Endothelial cell of umbilical vein (primary cell): ENCODE data around the gene BRD2. TPM values are rescaled to one million over a fixed set of nuclear protein-coding genes. Genes with fewer than 3 reads are reported as not detected.

Experiments
- BruUV-seq: library from RNA; stranded (reverse); fragments of 400-500 nt; replicated peaks from 2 replicates; lab custom pipeline; 2021; lab: Mats Ljungman, UMichigan
- CTCF ChIA-PET: fragments of 300-600, 350-600 bp; sonication (Branson Sonifier 250); formaldehyde crosslinking; loops from one replicate; lab custom pipeline; 2021; ENCODE audit warnings: antibody characterized with exemption, inconsistent platforms; lab: Charles Lee
- POLR2A ChIA-PET: fragments of 300-600, 350-600 bp; sonication (Branson Sonifier 250); formaldehyde crosslinking; loops from one replicate; lab custom pipeline; 2021; ENCODE audit warnings: antibody characterized with exemption, inconsistent platforms; lab: Charles Lee
- DNase-seq: peaks from one replicate; pipeline ENCODE4 v3.0.0-alpha.2; 2011; ENCODE audit warnings: low read depth, low spot score
- FAIRE-seq: peaks from 2 replicates; lab custom pipeline; 2011; peaks lifted over from hg19 to GRCh38; lab: Jason Lieb, UNC
- H2AFZ ChIP-seq: 2 replicates; pipeline ENCODE4 v1.6.0; 2012; ENCODE audit warnings: low read depth, low read length, control low read depth, inconsistent platforms
- H3K27ac ChIP-seq: 2 replicates; pipeline ENCODE4 v1.5.1; 2011; ENCODE audit warnings: low read depth, mild to moderate bottlenecking, control low read depth, low read length, moderate library complexity; ENCODE audit not compliant: insufficient read depth
- H3K27me3 ChIP-seq, 2 experiments: 2 replicates each; pipeline versions ENCODE4 v1.6.0 to v1.6.1; 2011; ENCODE audit warnings: low read length in 2 of 2, mixed read lengths in 1 of 2; ENCODE audit not compliant: control insufficient read depth in 2 of 2, insufficient read depth in 2 of 2
- H3K36me3 ChIP-seq, 2 experiments: 2 replicates in 1 of 2; 3 replicates in 1 of 2; pipeline ENCODE4 v1.5.1; 2011; ENCODE audit warnings: low read length in 2 of 2, mild to moderate bottlenecking in 1 of 2, moderate library complexity in 1 of 2; ENCODE audit not compliant: control insufficient read depth in 2 of 2, insufficient read depth in 2 of 2; ENCODE audit errors: extremely low read depth in 1 of 2
- H3K4me1 ChIP-seq: 3 replicates; pipeline ENCODE4 v1.5.1; 2011; ENCODE audit warnings: mild to moderate bottlenecking, low read length; ENCODE audit not compliant: control insufficient read depth, insufficient read depth; ENCODE audit errors: extremely low read depth
- H3K4me2 ChIP-seq: 2 replicates; pipeline ENCODE4 v1.6.1; 2011; ENCODE audit warnings: low read length, control low read depth, mixed read lengths; ENCODE audit not compliant: insufficient read depth
- H3K4me3 ChIP-seq, 3 experiments: fragments of 200-600 bp in 1 of 3; sonication (generic), shearing (Covaris generic) in 1 of 3; replicated peaks in 1 of 3; 2 replicates each; pipeline ENCODE4 v1.5.1; 2011 to 2016; ENCODE audit warnings: control low read depth in 3 of 3, low read length in 3 of 3, mild to moderate bottlenecking in 2 of 3, inconsistent platforms in 1 of 3, low read depth in 1 of 3, moderate library complexity in 1 of 3; ENCODE audit not compliant: insufficient read depth in 1 of 3
- H3K79me2 ChIP-seq: 2 replicates; pipeline ENCODE4 v1.6.0; 2012; ENCODE audit warnings: low read length, inconsistent platforms; ENCODE audit not compliant: control insufficient read depth, insufficient read depth
- H3K9ac ChIP-seq: replicated peaks from 2 replicates; pipeline ENCODE3; 2011; ENCODE audit warnings: low read length, control low read depth; ENCODE audit not compliant: insufficient read depth; ENCODE audit errors: extremely low read depth
- H3K9me1 ChIP-seq: replicated peaks from 3 replicates; pipeline ENCODE4 v1.6.0; 2011; ENCODE audit warnings: mild to moderate bottlenecking, low read length; ENCODE audit not compliant: control insufficient read depth, insufficient read depth; ENCODE audit errors: extremely low read depth
- H3K9me3 ChIP-seq: replicated peaks from 2 replicates; pipeline ENCODE4 v1.5.1; 2012; ENCODE audit warnings: low read length, inconsistent platforms; ENCODE audit not compliant: control insufficient read depth, insufficient read depth
- H4K20me1 ChIP-seq: replicated peaks from 2 replicates; pipeline ENCODE3; 2011; ENCODE audit warnings: mild to moderate bottlenecking, low read length; ENCODE audit not compliant: control insufficient read depth, insufficient read depth; ENCODE audit errors: extremely low read depth
- CTCF ChIP-seq, 2 donors: IDR thresholded peaks; 1 replicate in 1 of 2; 2 replicates in 1 of 2; pipeline ENCODE4 v1.5.1; 2011; ENCODE audit warnings: low read length in 2 of 2, mild to moderate bottlenecking in 2 of 2, moderate library complexity in 2 of 2, control low read depth in 1 of 2, inconsistent platforms in 1 of 2, low read depth in 1 of 2; ENCODE audit not compliant: insufficient read depth in 1 of 2; ENCODE audit errors: extremely low read depth in 1 of 2
- EZH2 ChIP-seq: IDR thresholded peaks from 2 replicates; pipeline ENCODE4 v1.6.1; 2012; ENCODE audit warnings: borderline replicate concordance, low read depth, mild to moderate bottlenecking, moderate library complexity, low read length, inconsistent platforms; ENCODE audit not compliant: severe bottlenecking
- FOS ChIP-seq: IDR thresholded peaks from 2 replicates; pipeline ENCODE4 v1.6.1; 2011; ENCODE audit warnings: mild to moderate bottlenecking, low read length, moderate library complexity, borderline replicate concordance; ENCODE audit not compliant: insufficient read depth
- GATA2 ChIP-seq: IDR thresholded peaks from 2 replicates; pipeline ENCODE4 v1.7.0; 2011; ENCODE audit warnings: low read depth, mild to moderate bottlenecking, moderate library complexity, mixed read lengths, low read length; ENCODE audit not compliant: insufficient read length, insufficient read depth
- JUN ChIP-seq: IDR thresholded peaks from 2 replicates; pipeline ENCODE4 v1.6.1; 2011; ENCODE audit warnings: borderline replicate concordance, low read depth; ENCODE audit not compliant: insufficient read length, insufficient read depth
- MYC ChIP-seq: IDR thresholded peaks from one replicate; pipeline ENCODE4 v1.6.1; 2011; ENCODE audit warnings: mild to moderate bottlenecking, low read depth, low read length
- POLR2A ChIP-seq: IDR thresholded peaks from 2 replicates; pipeline ENCODE4 v1.6.1; 2012; ENCODE audit warnings: low read depth, mild to moderate bottlenecking, control low read depth, low read length
- POLR2AphosphoS5 ChIP-seq: IDR thresholded peaks from 2 replicates; pipeline ENCODE4 v1.6.1; 2012; ENCODE audit warnings: low read depth, mild to moderate bottlenecking, control low read depth, low read length, moderate library complexity; ENCODE audit not compliant: insufficient read depth
- dilution Hi-C: fragments of 300-500 bp; cut with MboI; formaldehyde crosslinking; loops from one replicate; pipeline ENCODE4 v1.15.0; 2019; ENCODE audit warnings: low sequenced_read_pairs; ENCODE audit not compliant: extremely low pct_ligation_motif_present
- intact Hi-C: fragments of 100-400 bp; cut with micrococcal nuclease; formaldehyde crosslinking; loops from one replicate; pipeline ENCODE4 v1.10.0; 2022
- polyA plus RNA-seq, 4 experiments: library from polyadenylated mRNA; depleted of rRNA in 3 of 4; stranded (reverse) in 3 of 4; unstranded in 1 of 4; fragments of >200 nt; gene quantifications; 2 replicates each; pipeline versions ENCODE4 v1.2.1 to v1.2.3, GENCODE V29; 2011 to 2012; ENCODE audit warnings: missing spikeins in 1 of 4
- total RNA-seq: library from RNA; stranded (reverse); gene quantifications from 2 replicates; pipeline ENCODE4 v1.2.3, GENCODE V29; 2021
- TF ChIP-seq, protein P1 (sequence below): IDR thresholded peaks from 2 replicates; pipeline ENCODE4 v1.6.1; 2011; ENCODE audit not compliant: insufficient read depth, insufficient read length

Gene BRD2
- total and polyA plus RNA-seq, 2 donors (not counting 3 experiments of a cell fraction or from before 2014, with no cell fraction given) = 131 to 197 TPM

DNA sequence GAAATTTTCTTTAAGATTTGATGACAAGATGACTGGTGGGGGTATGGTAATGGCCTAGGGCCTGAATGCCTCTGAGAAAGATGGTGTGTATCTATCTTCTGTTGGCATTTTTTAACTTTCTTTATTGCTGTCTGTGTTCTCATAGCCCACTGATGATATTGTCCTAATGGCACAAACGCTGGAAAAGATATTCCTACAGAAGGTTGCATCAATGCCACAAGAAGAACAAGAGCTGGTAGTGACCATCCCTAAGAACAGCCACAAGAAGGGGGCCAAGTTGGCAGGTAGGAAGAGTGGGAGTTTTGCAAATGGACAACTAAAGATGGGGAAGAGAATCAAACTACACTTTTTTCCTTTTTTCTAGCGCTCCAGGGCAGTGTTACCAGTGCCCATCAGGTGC is 7.5 kb downstream of the BRD2 start:
- DNase-seq (no peak), FAIRE-seq (no peak)
- BruUV-seq = no TSS peak
- intact Hi-C loops (loop anchor here (2.0 to 10.0 kb wide), 2 partner anchors 43 to 439 kb away; partner anchors contain the start of genes CUTA and PHF1), dilution Hi-C loops (no loop called here)
- H3K27me3 ChIP-seq = no peaks in the 10 kb centered on the region
- no peaks in the 10 kb centered on the region for H3K9me1 ChIP-seq
- ChIA-PET CTCF (interaction anchor here (1.3 to 13.7 kb wide), 3 partner anchors 9 to 43 kb away, joined by 3 to 187 read pairs (median 181); no protein-coding TSS in a partner anchor), POLR2A (interaction anchor here (1.0 kb wide), 1 partner anchor 10 kb away, joined by 3 read pairs; no protein-coding TSS in a partner anchor)
- TF ChIP-seq EZH2 = no peak
- TF ChIP-seq, protein P1, sequence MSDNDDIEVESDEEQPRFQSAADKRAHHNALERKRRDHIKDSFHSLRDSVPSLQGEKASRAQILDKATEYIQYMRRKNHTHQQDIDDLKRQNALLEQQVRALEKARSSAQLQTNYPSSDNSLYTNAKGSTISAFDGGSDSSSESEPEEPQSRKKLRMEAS = no peak
- no peak for TF ChIP-seq MYC
- TF ChIP-seq JUN = no peak
- TF ChIP-seq GATA2 = no peak
- no peak for TF ChIP-seq CTCF (IDR thresholded peaks at IDR 0.05; ENCODE audit: extremely low read depth in 1 of 2, insufficient read depth in 1 of 2, low read depth in 1 of 2, low read length in 2 of 2)
- TF ChIP-seq POLR2AphosphoS5 = no peak
- no peak for TF ChIP-seq FOS
- TF ChIP-seq POLR2A = no peak
- peaks cover 16% of the 10 kb centered on the region for H3K4me1 ChIP-seq
- peak overlapping the region; percentile 69 for H3K4me2 ChIP-seq
- H3K9me3 ChIP-seq = no peaks in the 10 kb centered on the region
- H3K36me3 ChIP-seq = peaks cover 51 to 58% of the 10 kb centered on the region in 2 experiments
- H4K20me1 ChIP-seq = peaks cover 33% of the 10 kb centered on the region
- peaks cover 75% of the 10 kb centered on the region for H3K79me2 ChIP-seq
- no peak overlapping the region for H2AFZ ChIP-seq
- H3K4me3 ChIP-seq = peak overlapping the region in 1 of 3 experiments; percentile 94
- H3K9ac ChIP-seq = no peak overlapping the region
- no peak overlapping the region for H3K27ac ChIP-seq
